NCI-H128 (cell line): ENCODE data around the gene CD9.

Source experiments
- DNase-seq: peaks from one replicate; lab custom pipeline; 2025; ENCODE audit not compliant: unreplicated experiment; lab: John Stamatoyannopoulos, UW

CD9 gene

GRCh38 chr12:6273541-6274230, 73.5 kb downstream of the CD9 start:
- no peak for DNase-seq

GRCh38 chr12:6274231-6275221, 74.3 kb downstream of the CD9 start:
- DNase-seq: no peak

- DNase-seq: no peak
These were observed 76.0 kb downstream of the CD9 start for GRCh38 chr12:6275928-6276887.

- no peak for DNase-seq
These were observed 76.9 kb downstream of the CD9 start for GRCh38 chr12:6276956-6277620.

GRCh38 chr12:6277982-6278438, 77.8 kb downstream of the CD9 start:
- DNase-seq: no peak

- peak; percentile 60 for DNase-seq
These were observed 78.4 kb downstream of the CD9 start for GRCh38 chr12:6278439-6279255.

- DNase-seq: no peak
These were observed 79.0 kb downstream of the CD9 start for GRCh38 chr12:6279256-6279628.

- DNase-seq: no peak
These were observed 79.4 kb downstream of the CD9 start for GRCh38 chr12:6279631-6280030.

- no peak for DNase-seq
These were observed 79.9 kb downstream of the CD9 start for GRCh38 chr12:6280053-6280469.

GRCh38 chr12:6280672-6281071, 80.5 kb downstream of the CD9 start:
- DNase-seq: no peak

GRCh38 chr12:6281081-6281809, 81.0 kb downstream of the CD9 start:
- DNase-seq: no peak

GRCh38 chr12:6282453-6282840, 82.2 kb downstream of the CD9 start:
- DNase-seq: no peak

- no peak for DNase-seq
These were observed 84.1 kb downstream of the CD9 start for GRCh38 chr12:6284273-6284672.

GRCh38 chr12:6285063-6285477, 84.9 kb downstream of the CD9 start:
- peak; percentile 64 for DNase-seq

GRCh38 chr12:6285532-6286306, 85.5 kb downstream of the CD9 start:
- DNase-seq: no peak
